Thoracic aorta (tissue), 2 donors: Measurements from ENCODE around the gene HOXC10. TPM values are rescaled to one million over a fixed set of nuclear protein-coding genes. Genes with fewer than 3 reads are reported as not detected.

ENCODE experiments used
- ATAC-seq: fragments of 150-250 bp; one replicate; pipeline ENCODE4 v1.8.0; 2017; ENCODE audit warnings: low read depth; ENCODE audit not compliant: insufficient number of reproducible peaks, low FRiP score
- DNase-seq: peaks from one replicate; pipeline ENCODE4 v3.0.0-alpha.2; 2020; ENCODE audit warnings: low spot score
- H3K27ac ChIP-seq, 2 donors: fragments of 200-600 bp; sonication (generic); 1 replicate in 1 of 2; 2 replicates in 1 of 2; pipeline ENCODE4 v1.5.1; 2016; ENCODE audit warnings: mild to moderate bottlenecking in 2 of 2, moderate library complexity in 2 of 2
- H3K27me3 ChIP-seq: fragments of 200-600 bp; sonication (generic); replicated peaks from 2 replicates; pipeline ENCODE4 v1.6.0; 2016; ENCODE audit warnings: mild to moderate bottlenecking; ENCODE audit not compliant: insufficient read depth
- H3K36me3 ChIP-seq: fragments of 200-600 bp; sonication (generic); one replicate; pipeline ENCODE4 v1.5.1; 2016
- H3K4me1 ChIP-seq, 2 donors: fragments of 200-600 bp; sonication (generic); 1 replicate in 1 of 2; 2 replicates in 1 of 2; pipeline versions ENCODE4 v1.5.1 to v1.6.0; 2016; ENCODE audit warnings: low read depth in 2 of 2, mild to moderate bottlenecking in 1 of 2; ENCODE audit not compliant: control insufficient read depth in 1 of 2
- H3K4me3 ChIP-seq: fragments of 200-600 bp; sonication (generic); 2 replicates; pipeline ENCODE4 v1.5.1; 2016; ENCODE audit warnings: mild to moderate bottlenecking
- H3K9me3 ChIP-seq: fragments of 200-600 bp; sonication (generic); 2 replicates; pipeline ENCODE4 v1.5.1; 2016
- total RNA-seq, 2 donors: library from RNA; depleted of rRNA; stranded (reverse); fragments of >200 nt; gene quantifications; one replicate each; pipeline versions ENCODE4 v1.1.0 to v1.2.3, GENCODE V29; 2016
- TF ChIP-seq, protein P1 (sequence below): fragments of 200-600 bp; sonication (generic); IDR thresholded peaks from one replicate; pipeline ENCODE4 v1.5.1; 2019; ENCODE audit warnings: antibody characterized with exemption

The HOXC10 gene
- total RNA-seq, 2 donors from 2014 or later, result not detected

DNA sequence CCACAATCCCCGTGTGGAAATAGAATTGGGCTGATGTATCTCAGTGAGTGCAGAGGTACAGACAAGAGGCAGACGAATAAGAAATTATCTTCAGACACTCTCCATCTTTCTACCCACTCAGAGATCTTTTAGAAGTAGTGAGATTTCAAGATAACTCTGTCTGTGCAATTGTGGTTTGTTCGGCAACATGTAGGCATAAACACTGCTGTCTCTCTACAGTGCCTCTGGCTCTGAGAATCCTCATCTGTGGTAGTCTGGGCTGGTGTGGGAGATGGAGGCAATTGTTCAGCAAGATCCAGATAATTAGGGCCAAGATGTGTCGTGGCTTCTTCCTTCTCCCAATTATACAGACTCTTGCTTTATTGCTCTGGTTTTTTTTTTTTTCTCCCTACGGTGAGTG is 43.2 kb upstream of the HOXC10 start:
- no peaks in the 10 kb centered on the region for H3K9me3 ChIP-seq
- DNase-seq (no peak), ATAC-seq (no peak)
- peaks cover 64% of the 10 kb centered on the region for H3K27me3 ChIP-seq
- TF ChIP-seq, protein P1, sequence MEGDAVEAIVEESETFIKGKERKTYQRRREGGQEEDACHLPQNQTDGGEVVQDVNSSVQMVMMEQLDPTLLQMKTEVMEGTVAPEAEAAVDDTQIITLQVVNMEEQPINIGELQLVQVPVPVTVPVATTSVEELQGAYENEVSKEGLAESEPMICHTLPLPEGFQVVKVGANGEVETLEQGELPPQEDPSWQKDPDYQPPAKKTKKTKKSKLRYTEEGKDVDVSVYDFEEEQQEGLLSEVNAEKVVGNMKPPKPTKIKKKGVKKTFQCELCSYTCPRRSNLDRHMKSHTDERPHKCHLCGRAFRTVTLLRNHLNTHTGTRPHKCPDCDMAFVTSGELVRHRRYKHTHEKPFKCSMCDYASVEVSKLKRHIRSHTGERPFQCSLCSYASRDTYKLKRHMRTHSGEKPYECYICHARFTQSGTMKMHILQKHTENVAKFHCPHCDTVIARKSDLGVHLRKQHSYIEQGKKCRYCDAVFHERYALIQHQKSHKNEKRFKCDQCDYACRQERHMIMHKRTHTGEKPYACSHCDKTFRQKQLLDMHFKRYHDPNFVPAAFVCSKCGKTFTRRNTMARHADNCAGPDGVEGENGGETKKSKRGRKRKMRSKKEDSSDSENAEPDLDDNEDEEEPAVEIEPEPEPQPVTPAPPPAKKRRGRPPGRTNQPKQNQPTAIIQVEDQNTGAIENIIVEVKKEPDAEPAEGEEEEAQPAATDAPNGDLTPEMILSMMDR, result no peak
- H3K4me3 ChIP-seq, result no peak overlapping the region
- peaks cover 0 to 14% of the 10 kb centered on the region in 2 donors for H3K4me1 ChIP-seq
- no peak overlapping the region for H3K27ac ChIP-seq
- H3K36me3 ChIP-seq, result no peaks in the 10 kb centered on the region

DNA sequence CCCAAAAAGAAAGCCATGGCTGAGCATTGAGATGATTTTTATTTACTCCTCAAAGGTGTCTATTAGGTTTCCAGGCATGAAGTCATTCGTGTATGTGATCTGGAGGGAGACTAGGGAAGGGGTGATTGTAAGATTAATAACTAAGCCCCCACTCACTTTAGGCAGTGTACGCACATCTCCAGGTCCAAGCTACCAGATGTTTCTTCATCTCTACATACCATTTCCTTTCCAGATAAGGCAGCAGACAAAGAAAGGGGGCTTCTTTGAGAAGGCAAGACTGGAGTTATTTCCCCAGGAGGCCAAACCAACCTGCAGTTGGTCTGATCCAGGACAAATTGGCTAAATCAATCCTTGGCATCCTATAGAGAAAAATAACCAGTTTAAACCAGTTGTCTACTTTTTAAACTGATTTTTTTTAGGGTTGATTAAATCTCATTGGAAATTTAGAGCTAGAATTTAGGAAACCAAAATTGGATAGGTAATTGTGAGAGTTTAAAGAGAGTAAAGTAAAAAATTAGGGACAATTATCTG is 42.4 kb upstream of the HOXC10 start:
- H3K36me3 ChIP-seq, result no peaks in the 10 kb centered on the region
- DNase-seq (no peak), ATAC-seq (no peak)
- no peaks in the 10 kb centered on the region for H3K9me3 ChIP-seq
- TF ChIP-seq, protein P1, result no peak
- no peak overlapping the region for H3K4me3 ChIP-seq
- H3K4me1 ChIP-seq, result peaks cover 0 to 14% of the 10 kb centered on the region in 2 donors
- peaks cover 56% of the 10 kb centered on the region for H3K27me3 ChIP-seq
- no peak overlapping the region for H3K27ac ChIP-seq

- Histone ChIP-seq H3K27ac (no peak overlapping the region), H3K9me3 (no peaks in the 10 kb centered on the region), H3K27me3 (peaks cover 43% of the 10 kb centered on the region), H3K36me3 (no peaks in the 10 kb centered on the region), H3K4me3 (no peak overlapping the region), H3K4me1 (peaks cover 0 to under 1% of the 10 kb centered on the region in 2 donors)
- TF ChIP-seq, protein P1, result no peak
- DNase-seq, result no peak
- ATAC-seq, result no peak
Measured at GRCh38 chr12:53944209-53944608, 40.7 kb upstream of the HOXC10 start.

GRCh38 chr12:53944907-53945847 is 39.8 kb upstream of the HOXC10 start:
- TF ChIP-seq, protein P1, result no peak
- Histone ChIP-seq H3K36me3 (no peaks in the 10 kb centered on the region), H3K27ac (no peak overlapping the region), H3K4me1 (no peaks in the 10 kb centered on the region), H3K4me3 (no peak overlapping the region), H3K9me3 (no peaks in the 10 kb centered on the region), H3K27me3 (peaks cover 46% of the 10 kb centered on the region)
- ATAC-seq (no peak), DNase-seq (no peak)

- Histone ChIP-seq H3K27ac (no peak overlapping the region), H3K4me3 (no peak overlapping the region), H3K4me1 (peaks cover 0 to 7% of the 10 kb centered on the region in 2 donors), H3K27me3 (peaks cover 48% of the 10 kb centered on the region), H3K9me3 (no peaks in the 10 kb centered on the region), H3K36me3 (no peaks in the 10 kb centered on the region)
- no peak for DNase-seq
- ATAC-seq, result no peak
- TF ChIP-seq, protein P1, result no peak
Measured at GRCh38 chr12:53947743-53948142, 37.2 kb upstream of the HOXC10 start.
